Liver (tissue), 9 donors: ENCODE results near the gene FAM120B. TPM values are rescaled to one million over a fixed set of nuclear protein-coding genes. Genes with fewer than 3 reads are reported as not detected.
A peak's percentile ranks its signal among the peaks of the same experiment; 100 is the strongest.

Experiments
- DNase-seq: peaks from one replicate; pipeline ENCODE4 v3.0.0-alpha.2; 2017; ENCODE audit warnings: low spot score
- H3K27ac ChIP-seq, 2 donors: one replicate each; pipeline ENCODE4 v1.7.0; 2013; ENCODE audit warnings: inconsistent platforms in 2 of 2, low read length in 2 of 2, control low read depth in 1 of 2, low read depth in 1 of 2, mild to moderate bottlenecking in 1 of 2
- H3K27me3 ChIP-seq, 4 donors: one replicate each; pipeline versions ENCODE4 v1.6.1 to v1.7.0; 2013; ENCODE audit warnings: low read length in 3 of 4, inconsistent platforms in 1 of 4, mild to moderate bottlenecking in 1 of 4, moderate library complexity in 1 of 4; ENCODE audit not compliant: control insufficient read depth in 4 of 4, insufficient read depth in 4 of 4
- H3K36me3 ChIP-seq, 4 donors: one replicate each; pipeline versions ENCODE4 v1.6.1 to v1.7.0; 2013; ENCODE audit warnings: low read length in 3 of 4, mild to moderate bottlenecking in 3 of 4, low read depth in 1 of 4, moderate library complexity in 1 of 4; ENCODE audit not compliant: control insufficient read depth in 4 of 4, insufficient read depth in 3 of 4
- H3K4me1 ChIP-seq, 4 donors: one replicate each; pipeline versions ENCODE4 v1.6.1 to v1.7.0; 2013; ENCODE audit warnings: low read length in 3 of 4, mild to moderate bottlenecking in 3 of 4, moderate library complexity in 1 of 4; ENCODE audit not compliant: control insufficient read depth in 4 of 4, insufficient read depth in 4 of 4
- H3K4me3 ChIP-seq, 3 donors: one replicate each; pipeline versions ENCODE4 v1.6.1 to v1.7.0; 2013; ENCODE audit warnings: low read length in 3 of 3, control low read depth in 1 of 3, low read depth in 1 of 3, mild to moderate bottlenecking in 1 of 3
- H3K9ac ChIP-seq, 2 donors: one replicate each; pipeline ENCODE4 v1.7.0; 2013; ENCODE audit warnings: low read length in 2 of 2, mild to moderate bottlenecking in 2 of 2, moderate library complexity in 2 of 2, control low read depth in 1 of 2, low read depth in 1 of 2
- H3K9me3 ChIP-seq, 4 donors: one replicate each; pipeline versions ENCODE4 v1.6.1 to v1.7.0; 2013; ENCODE audit warnings: low read length in 3 of 4; ENCODE audit not compliant: control insufficient read depth in 4 of 4
- EGR1 ChIP-seq, 2 donors: IDR thresholded peaks; 2 replicates each; pipeline ENCODE4 v1.6.1; 2016 to 2018; ENCODE audit warnings: antibody characterized with exemption in 2 of 2, low read depth in 2 of 2
- FOXA1 ChIP-seq: IDR thresholded peaks from 2 replicates; pipeline ENCODE4 v1.6.1; 2016; ENCODE audit warnings: antibody characterized with exemption
- FOXA2 ChIP-seq: IDR thresholded peaks from 2 replicates; pipeline ENCODE4 v1.6.1; 2016; ENCODE audit warnings: antibody characterized with exemption
- GABPA ChIP-seq, 2 donors: IDR thresholded peaks in 1 of 2; conservative IDR thresholded peaks in 1 of 2; 2 replicates each; pipeline ENCODE4 v1.6.1; 2016; ENCODE audit warnings: antibody characterized with exemption in 2 of 2, mild to moderate bottlenecking in 1 of 2, moderate library complexity in 1 of 2
- HNF4A ChIP-seq, 2 donors: conservative IDR thresholded peaks; 2 replicates each; pipeline ENCODE4 v1.6.1; 2016; ENCODE audit warnings: antibody characterized with exemption in 2 of 2, mild to moderate bottlenecking in 2 of 2
- HNF4G ChIP-seq: IDR thresholded peaks from 2 replicates; pipeline ENCODE4 v1.6.1; 2016; ENCODE audit warnings: antibody characterized with exemption
- JUND ChIP-seq, 2 donors: IDR thresholded peaks; 2 replicates each; pipeline ENCODE4 v1.6.1; 2016; ENCODE audit warnings: antibody characterized with exemption in 2 of 2
- MAX ChIP-seq: IDR thresholded peaks from 2 replicates; pipeline ENCODE4 v1.6.1; 2016; ENCODE audit warnings: antibody characterized with exemption
- NR2F2 ChIP-seq: IDR thresholded peaks from 2 replicates; pipeline ENCODE4 v1.6.1; 2016; ENCODE audit warnings: antibody characterized with exemption
- RAD21 ChIP-seq, 2 donors: IDR thresholded peaks; 2 replicates each; pipeline ENCODE4 v1.6.1; 2016; ENCODE audit warnings: antibody characterized with exemption in 2 of 2, mild to moderate bottlenecking in 2 of 2
- RXRA ChIP-seq, 2 donors: IDR thresholded peaks; 2 replicates each; pipeline ENCODE4 v1.6.1; 2017 to 2018; ENCODE audit warnings: antibody characterized with exemption in 2 of 2, mild to moderate bottlenecking in 1 of 2
- TAF1 ChIP-seq: conservative IDR thresholded peaks from 2 replicates; pipeline ENCODE4 v1.6.1; 2016; ENCODE audit warnings: antibody characterized with exemption, mild to moderate bottlenecking
- YY1 ChIP-seq: IDR thresholded peaks from 2 replicates; pipeline ENCODE4 v1.6.1; 2016; ENCODE audit warnings: antibody characterized with exemption, mild to moderate bottlenecking
- WGBS: extraction: QIAGEN DNeasy Blood & Tissue Kit; methylation state at CpG from one replicate; pipeline ENCODE4 v1.1.7; 2013; 5-methylcytosine and 5-hydroxymethylcytosine counted together
- polyA plus RNA-seq, 2 donors: library from polyadenylated mRNA; stranded (reverse) in 1 of 2; unstranded in 1 of 2; fragments of 200-250 nt in 1 of 2; fragments of >200 nt in 1 of 2; fragmentation: Nextera tagmentation in 1 of 2; extraction: Ambion mirVana in 1 of 2; gene quantifications; one replicate each; pipeline versions ENCODE4 v1.2.1 to v1.2.3, GENCODE V29; 2013 to 2015
- total RNA-seq, 2 donors: library from RNA; depleted of rRNA; stranded (reverse); fragments of >200 nt; gene quantifications; one replicate each; pipeline ENCODE4 v1.2.3, GENCODE V29; 2014
- TF ChIP-seq, protein P1 (sequence below): fragments of 150-350 bp; IDR thresholded peaks from 2 replicates; pipeline ENCODE4 v1.5.1; 2017; ENCODE audit warnings: improper control_type of control experiment, low read depth, low read length; ENCODE audit not compliant: missing input control
- TF ChIP-seq, protein P2 (sequence below): IDR thresholded peaks from 2 replicates; pipeline ENCODE4 v1.6.1; 2016; ENCODE audit warnings: antibody characterized with exemption, mild to moderate bottlenecking
- TF ChIP-seq, protein P3 (sequence below): IDR thresholded peaks from 2 replicates; pipeline ENCODE4 v1.6.1; 2016; ENCODE audit warnings: antibody characterized with exemption
- TF ChIP-seq, protein P4 (sequence below): IDR thresholded peaks from 2 replicates; pipeline ENCODE4 v1.6.1; 2016; ENCODE audit warnings: antibody characterized with exemption
- donor health status: healthy.
- donor health status: healthy.
- donor health status: healthy.
- donor health status: healthy.
- donor health status: healthy.

Gene FAM120B
- total and polyA plus RNA-seq, 4 donors: 6.0 to 11.1 (median 9.1) TPM

GRCh38 chr6:170317076-170317475 is 10.5 kb downstream of the FAM120B start:
- Histone ChIP-seq H3K9me3 (no peaks in the 10 kb centered on the region), H3K27me3 (no peaks in the 10 kb centered on the region), H3K4me3 (no peak overlapping the region), H3K27ac (peak overlapping the region in 1 of 2 donors; percentile 34), H3K36me3 (peaks cover 0 to 11% (median 7%) of the 10 kb centered on the region in 4 donors), H3K4me1 (no peaks in the 10 kb centered on the region), H3K9ac (no peak overlapping the region)
- WGBS: 81% methylated on average over 1 of the region's 1 CpG
- DNase-seq: no peak
- no peak for TF ChIP-seq RAD21 (IDR thresholded peaks at IDR 0.05)
- TF ChIP-seq EGR1 (IDR thresholded peaks at IDR 0.05; ENCODE audit: low read depth in 2 of 2): no peak
- no peak for TF ChIP-seq YY1
- TF ChIP-seq FOXA1: no peak
- TF ChIP-seq RXRA (IDR thresholded peaks at IDR 0.05): no peak
- TF ChIP-seq, protein P1, sequence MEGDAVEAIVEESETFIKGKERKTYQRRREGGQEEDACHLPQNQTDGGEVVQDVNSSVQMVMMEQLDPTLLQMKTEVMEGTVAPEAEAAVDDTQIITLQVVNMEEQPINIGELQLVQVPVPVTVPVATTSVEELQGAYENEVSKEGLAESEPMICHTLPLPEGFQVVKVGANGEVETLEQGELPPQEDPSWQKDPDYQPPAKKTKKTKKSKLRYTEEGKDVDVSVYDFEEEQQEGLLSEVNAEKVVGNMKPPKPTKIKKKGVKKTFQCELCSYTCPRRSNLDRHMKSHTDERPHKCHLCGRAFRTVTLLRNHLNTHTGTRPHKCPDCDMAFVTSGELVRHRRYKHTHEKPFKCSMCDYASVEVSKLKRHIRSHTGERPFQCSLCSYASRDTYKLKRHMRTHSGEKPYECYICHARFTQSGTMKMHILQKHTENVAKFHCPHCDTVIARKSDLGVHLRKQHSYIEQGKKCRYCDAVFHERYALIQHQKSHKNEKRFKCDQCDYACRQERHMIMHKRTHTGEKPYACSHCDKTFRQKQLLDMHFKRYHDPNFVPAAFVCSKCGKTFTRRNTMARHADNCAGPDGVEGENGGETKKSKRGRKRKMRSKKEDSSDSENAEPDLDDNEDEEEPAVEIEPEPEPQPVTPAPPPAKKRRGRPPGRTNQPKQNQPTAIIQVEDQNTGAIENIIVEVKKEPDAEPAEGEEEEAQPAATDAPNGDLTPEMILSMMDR: no peak
- TF ChIP-seq HNF4A (conservative IDR thresholded peaks at IDR 0.05): no peak
- no peak for TF ChIP-seq MAX
- TF ChIP-seq, protein P2, sequence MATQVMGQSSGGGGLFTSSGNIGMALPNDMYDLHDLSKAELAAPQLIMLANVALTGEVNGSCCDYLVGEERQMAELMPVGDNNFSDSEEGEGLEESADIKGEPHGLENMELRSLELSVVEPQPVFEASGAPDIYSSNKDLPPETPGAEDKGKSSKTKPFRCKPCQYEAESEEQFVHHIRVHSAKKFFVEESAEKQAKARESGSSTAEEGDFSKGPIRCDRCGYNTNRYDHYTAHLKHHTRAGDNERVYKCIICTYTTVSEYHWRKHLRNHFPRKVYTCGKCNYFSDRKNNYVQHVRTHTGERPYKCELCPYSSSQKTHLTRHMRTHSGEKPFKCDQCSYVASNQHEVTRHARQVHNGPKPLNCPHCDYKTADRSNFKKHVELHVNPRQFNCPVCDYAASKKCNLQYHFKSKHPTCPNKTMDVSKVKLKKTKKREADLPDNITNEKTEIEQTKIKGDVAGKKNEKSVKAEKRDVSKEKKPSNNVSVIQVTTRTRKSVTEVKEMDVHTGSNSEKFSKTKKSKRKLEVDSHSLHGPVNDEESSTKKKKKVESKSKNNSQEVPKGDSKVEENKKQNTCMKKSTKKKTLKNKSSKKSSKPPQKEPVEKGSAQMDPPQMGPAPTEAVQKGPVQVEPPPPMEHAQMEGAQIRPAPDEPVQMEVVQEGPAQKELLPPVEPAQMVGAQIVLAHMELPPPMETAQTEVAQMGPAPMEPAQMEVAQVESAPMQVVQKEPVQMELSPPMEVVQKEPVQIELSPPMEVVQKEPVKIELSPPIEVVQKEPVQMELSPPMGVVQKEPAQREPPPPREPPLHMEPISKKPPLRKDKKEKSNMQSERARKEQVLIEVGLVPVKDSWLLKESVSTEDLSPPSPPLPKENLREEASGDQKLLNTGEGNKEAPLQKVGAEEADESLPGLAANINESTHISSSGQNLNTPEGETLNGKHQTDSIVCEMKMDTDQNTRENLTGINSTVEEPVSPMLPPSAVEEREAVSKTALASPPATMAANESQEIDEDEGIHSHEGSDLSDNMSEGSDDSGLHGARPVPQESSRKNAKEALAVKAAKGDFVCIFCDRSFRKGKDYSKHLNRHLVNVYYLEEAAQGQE: no peak
- TF ChIP-seq JUND (IDR thresholded peaks at IDR 0.05): no peak
- no peak for TF ChIP-seq HNF4G
- no peak for TF ChIP-seq NR2F2
- no peak for TF ChIP-seq FOXA2
- TF ChIP-seq, protein P3, sequence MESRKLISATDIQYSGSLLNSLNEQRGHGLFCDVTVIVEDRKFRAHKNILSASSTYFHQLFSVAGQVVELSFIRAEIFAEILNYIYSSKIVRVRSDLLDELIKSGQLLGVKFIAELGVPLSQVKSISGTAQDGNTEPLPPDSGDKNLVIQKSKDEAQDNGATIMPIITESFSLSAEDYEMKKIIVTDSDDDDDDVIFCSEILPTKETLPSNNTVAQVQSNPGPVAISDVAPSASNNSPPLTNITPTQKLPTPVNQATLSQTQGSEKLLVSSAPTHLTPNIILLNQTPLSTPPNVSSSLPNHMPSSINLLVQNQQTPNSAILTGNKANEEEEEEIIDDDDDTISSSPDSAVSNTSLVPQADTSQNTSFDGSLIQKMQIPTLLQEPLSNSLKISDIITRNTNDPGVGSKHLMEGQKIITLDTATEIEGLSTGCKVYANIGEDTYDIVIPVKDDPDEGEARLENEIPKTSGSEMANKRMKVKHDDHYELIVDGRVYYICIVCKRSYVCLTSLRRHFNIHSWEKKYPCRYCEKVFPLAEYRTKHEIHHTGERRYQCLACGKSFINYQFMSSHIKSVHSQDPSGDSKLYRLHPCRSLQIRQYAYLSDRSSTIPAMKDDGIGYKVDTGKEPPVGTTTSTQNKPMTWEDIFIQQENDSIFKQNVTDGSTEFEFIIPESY: no peak
- TF ChIP-seq TAF1: no peak
- TF ChIP-seq GABPA (IDR thresholded peaks at IDR 0.05 in 1 of 2, conservative IDR thresholded peaks at IDR 0.05 in 1 of 2): no peak

DNA sequence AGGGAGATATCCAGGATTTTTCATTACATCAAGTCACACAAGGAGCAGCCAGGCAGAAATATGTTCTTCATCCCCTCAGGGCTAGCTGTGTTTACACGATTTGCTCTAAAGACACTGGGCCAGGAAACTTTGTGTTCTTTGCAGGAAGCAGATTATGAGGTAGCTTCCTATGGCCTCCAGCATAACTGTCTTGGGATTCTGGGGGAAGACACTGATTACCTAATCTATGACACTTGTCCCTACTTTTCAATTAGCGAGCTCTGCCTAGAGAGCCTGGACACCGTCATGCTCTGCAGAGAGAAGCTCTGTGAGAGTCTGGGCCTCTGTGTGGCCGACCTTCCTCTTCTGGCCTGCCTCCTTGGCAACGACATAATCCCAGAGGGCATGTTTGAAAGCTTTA is 11.2 kb downstream of the FAM120B start:
- no peaks in the 10 kb centered on the region for H3K9me3 ChIP-seq
- H3K4me1 ChIP-seq: no peaks in the 10 kb centered on the region
- no peak overlapping the region for H3K4me3 ChIP-seq
- TF ChIP-seq HNF4G (no peak), FOXA2 (no peak), HNF4A (conservative IDR thresholded peaks at IDR 0.05) (no peak), GABPA (IDR thresholded peaks at IDR 0.05 in 1 of 2, conservative IDR thresholded peaks at IDR 0.05 in 1 of 2) (peak in 1 of 2 donors; percentile 26), YY1 (no peak), EGR1 (IDR thresholded peaks at IDR 0.05; ENCODE audit: low read depth in 2 of 2) (no peak)
- TF ChIP-seq, protein P3: no peak
- TF ChIP-seq, protein P4, sequence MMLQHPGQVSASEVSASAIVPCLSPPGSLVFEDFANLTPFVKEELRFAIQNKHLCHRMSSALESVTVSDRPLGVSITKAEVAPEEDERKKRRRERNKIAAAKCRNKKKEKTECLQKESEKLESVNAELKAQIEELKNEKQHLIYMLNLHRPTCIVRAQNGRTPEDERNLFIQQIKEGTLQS: no peak
- TF ChIP-seq, protein P1: no peak
- H3K36me3 ChIP-seq: peaks cover 0 to 11% (median 9%) of the 10 kb centered on the region in 4 donors
- no peaks in the 10 kb centered on the region for H3K27me3 ChIP-seq
- WGBS: 80% methylated on average over 5 of the region's 5 CpGs
- no peak for DNase-seq
- no peak overlapping the region for H3K27ac ChIP-seq
- no peak overlapping the region for H3K9ac ChIP-seq
